CD8-positive, alpha-beta memory T cell (primary cell): ENCODE data around the gene ENOX1. TPM values are rescaled to one million over a fixed set of nuclear protein-coding genes. Genes with fewer than 3 reads are reported as not detected.

Experiments used
- CTCF ChIA-PET: fragments of 350-600 bp; sonication (Branson Sonifier 250); formaldehyde crosslinking; loops from one replicate; lab custom pipeline; 2021; ENCODE audit warnings: antibody characterized with exemption; lab: Charles Lee
- POLR2A ChIA-PET: fragments of 350-600 bp; sonication (Branson Sonifier 250); formaldehyde crosslinking; loops from one replicate; lab custom pipeline; 2021; ENCODE audit warnings: antibody characterized with exemption; lab: Charles Lee
- DNase-seq, 5 donors: peaks; one replicate each; pipeline versions ENCODE4 v3.0.0 to v3.0.0-alpha.2; 2020 to 2022; ENCODE audit warnings: mixed read lengths in 1 of 5
- H3K27ac ChIP-seq: one replicate; pipeline ENCODE4 v1.7.0; 2013; ENCODE audit warnings: low read depth, mild to moderate bottlenecking, low read length, moderate library complexity
- H3K27me3 ChIP-seq: 2 replicates; pipeline ENCODE4 v1.7.0; 2013; ENCODE audit warnings: low read length, mild to moderate bottlenecking; ENCODE audit not compliant: insufficient read depth, poor library complexity, severe bottlenecking
- H3K36me3 ChIP-seq: 2 replicates; pipeline ENCODE4 v1.7.0; 2013; ENCODE audit warnings: mild to moderate bottlenecking, low read length, moderate library complexity; ENCODE audit not compliant: insufficient read depth
- H3K4me1 ChIP-seq: 2 replicates; pipeline ENCODE4 v1.7.0; 2013; ENCODE audit warnings: mild to moderate bottlenecking, low read length, moderate library complexity; ENCODE audit not compliant: insufficient read depth
- H3K4me3 ChIP-seq: 2 replicates; pipeline ENCODE4 v1.7.0; 2013; ENCODE audit warnings: mild to moderate bottlenecking, low read length
- H3K9me3 ChIP-seq: 2 replicates; pipeline ENCODE4 v1.7.0; 2013; ENCODE audit warnings: mild to moderate bottlenecking, low read length
- H3K27ac Mint-ChIP-seq, 8 donors: one replicate each; pipeline ENCODE4 v1.8.0; 2020 to 2021; ENCODE audit warnings: mixed read lengths in 8 of 8, mild to moderate bottlenecking in 6 of 8, inconsistent platforms in 3 of 8, moderate library complexity in 3 of 8
- H3K27me3 Mint-ChIP-seq, 2 donors: one replicate each; pipeline ENCODE4 v1.8.0; 2020 to 2021; ENCODE audit warnings: mixed read lengths in 2 of 2, mild to moderate bottlenecking in 1 of 2, moderate library complexity in 1 of 2
- H3K36me3 Mint-ChIP-seq, 3 donors: one replicate each; pipeline ENCODE4 v1.8.0; 2020 to 2021; ENCODE audit warnings: mixed read lengths in 3 of 3, inconsistent platforms in 1 of 3, mild to moderate bottlenecking in 1 of 3
- H3K4me1 Mint-ChIP-seq, 3 donors: one replicate each; pipeline ENCODE4 v1.8.0; 2020 to 2021; ENCODE audit warnings: mixed read lengths in 3 of 3, inconsistent platforms in 1 of 3, mild to moderate bottlenecking in 1 of 3
- H3K4me3 Mint-ChIP-seq, 7 donors: one replicate each; pipeline ENCODE4 v1.8.0; 2020 to 2021; ENCODE audit warnings: mixed read lengths in 7 of 7, mild to moderate bottlenecking in 6 of 7, moderate library complexity in 4 of 7, inconsistent platforms in 2 of 7
- H3K9me3 Mint-ChIP-seq, 5 donors: one replicate each; pipeline ENCODE4 v1.8.0; 2020 to 2022; ENCODE audit warnings: mixed read lengths in 5 of 5, mild to moderate bottlenecking in 3 of 5, moderate library complexity in 2 of 5, inconsistent platforms in 1 of 5
- polyA plus RNA-seq: library from polyadenylated mRNA; unstranded; fragments of 300-500 nt; fragmentation: Illumina TruSeq; gene quantifications from one replicate; pipeline ENCODE4 v1.2.3, GENCODE V29; 2021
- total RNA-seq, 2 experiments: library from RNA; stranded (reverse); gene quantifications; one replicate each; pipeline ENCODE4 v1.2.3, GENCODE V29; 2021

Gene ENOX1
- total and polyA plus RNA-seq, 3 experiments from 2014 or later = 0.18 to 0.29 TPM; not detected in 1

GRCh38 chr13:43293008-43293407 lies 493.8 kb downstream of the ENOX1 start:
- CTCF ChIA-PET = no interaction called here

GRCh38 chr13:43291287-43292060 lies 495.3 kb downstream of the ENOX1 start:
- Mint-ChIP-seq H3K4me1 (no peaks in the 10 kb centered on the region), H3K27me3 (peaks cover 0 to 16% of the 10 kb centered on the region in 2 donors), H3K9me3 (no peaks in the 10 kb centered on the region), H3K4me3 (no peak overlapping the region), H3K27ac (no peak overlapping the region), H3K36me3 (no peaks in the 10 kb centered on the region)
- H3K9me3 ChIP-seq = no peaks in the 10 kb centered on the region
- H3K4me1 ChIP-seq = no peaks in the 10 kb centered on the region
- CTCF ChIA-PET = no interaction called here
- H3K27ac ChIP-seq = no peak overlapping the region
- no peaks in the 10 kb centered on the region for H3K36me3 ChIP-seq
- H3K27me3 ChIP-seq = no peaks in the 10 kb centered on the region
- H3K4me3 ChIP-seq = no peak overlapping the region
- DNase-seq = no peak
- POLR2A ChIA-PET = no interaction called here

More at GRCh38 chr13:43293008-43293407, 493.8 kb downstream of the ENOX1 start:
- Histone ChIP-seq H3K4me1 (no peaks in the 10 kb centered on the region), H3K36me3 (no peaks in the 10 kb centered on the region), H3K9me3 (no peaks in the 10 kb centered on the region), H3K4me3 (no peak overlapping the region), H3K27ac (no peak overlapping the region), H3K27me3 (no peaks in the 10 kb centered on the region)
- Mint-ChIP-seq H3K9me3 (no peaks in the 10 kb centered on the region), H3K4me3 (no peak overlapping the region), H3K36me3 (no peaks in the 10 kb centered on the region), H3K27me3 (peaks cover 0 to 16% of the 10 kb centered on the region in 2 donors), H3K4me1 (no peaks in the 10 kb centered on the region), H3K27ac (no peak overlapping the region)
- no peak for DNase-seq
- POLR2A ChIA-PET = no interaction called here

- Histone ChIP-seq H3K4me3 (no peak overlapping the region), H3K9me3 (no peaks in the 10 kb centered on the region), H3K36me3 (no peaks in the 10 kb centered on the region), H3K27ac (no peak overlapping the region), H3K4me1 (no peaks in the 10 kb centered on the region), H3K27me3 (no peaks in the 10 kb centered on the region)
- no peak overlapping the region for H3K4me3 Mint-ChIP-seq
- H3K9me3 Mint-ChIP-seq = no peaks in the 10 kb centered on the region
- H3K27ac Mint-ChIP-seq = no peak overlapping the region
- H3K4me1 Mint-ChIP-seq = no peaks in the 10 kb centered on the region
- peaks cover 0 to 19% of the 10 kb centered on the region in 2 donors for H3K27me3 Mint-ChIP-seq
- H3K36me3 Mint-ChIP-seq = no peaks in the 10 kb centered on the region
- CTCF ChIA-PET = no interaction called here
- POLR2A ChIA-PET = no interaction called here
- no peak for DNase-seq
Observed at GRCh38 chr13:43289470-43290255, 497.1 kb downstream of the ENOX1 start.

- ChIA-PET CTCF (no interaction called here), POLR2A (no interaction called here)
- Histone ChIP-seq H3K4me3 (no peak overlapping the region), H3K9me3 (no peaks in the 10 kb centered on the region), H3K36me3 (no peaks in the 10 kb centered on the region), H3K4me1 (no peaks in the 10 kb centered on the region), H3K27ac (no peak overlapping the region), H3K27me3 (no peaks in the 10 kb centered on the region)
- Mint-ChIP-seq H3K36me3 (no peaks in the 10 kb centered on the region), H3K27me3 (peaks cover 2 to 20% of the 10 kb centered on the region in 2 donors), H3K4me1 (no peaks in the 10 kb centered on the region), H3K9me3 (peaks cover 0 to 1% (median 0%) of the 10 kb centered on the region in 5 donors), H3K4me3 (no peak overlapping the region), H3K27ac (no peak overlapping the region)
- DNase-seq = no peak
Observed at GRCh38 chr13:43286751-43287150, 500.0 kb downstream of the ENOX1 start.

- Mint-ChIP-seq H3K27me3 (peaks cover 2 to 20% of the 10 kb centered on the region in 2 donors), H3K4me3 (no peak overlapping the region), H3K27ac (no peak overlapping the region), H3K4me1 (no peaks in the 10 kb centered on the region), H3K9me3 (peaks cover 0 to 1% (median 0%) of the 10 kb centered on the region in 5 donors), H3K36me3 (no peaks in the 10 kb centered on the region)
- DNase-seq = no peak
- ChIA-PET POLR2A (no interaction called here), CTCF (no interaction called here)
- Histone ChIP-seq H3K36me3 (no peaks in the 10 kb centered on the region), H3K27me3 (no peaks in the 10 kb centered on the region), H3K9me3 (no peaks in the 10 kb centered on the region), H3K4me3 (no peak overlapping the region), H3K27ac (no peak overlapping the region), H3K4me1 (no peaks in the 10 kb centered on the region)
Observed at GRCh38 chr13:43285933-43286597, 500.7 kb downstream of the ENOX1 start.

GRCh38 chr13:43284162-43284561 lies 502.6 kb downstream of the ENOX1 start:
- no peaks in the 10 kb centered on the region for H3K27me3 ChIP-seq
- H3K9me3 ChIP-seq = no peaks in the 10 kb centered on the region
- H3K4me3 ChIP-seq = no peak overlapping the region
- peaks cover 0 to 1% (median 0%) of the 10 kb centered on the region in 5 donors for H3K9me3 Mint-ChIP-seq
- ChIA-PET CTCF (no interaction called here), POLR2A (no interaction called here)
- H3K36me3 Mint-ChIP-seq = no peaks in the 10 kb centered on the region
- peaks cover 2 to 11% of the 10 kb centered on the region in 2 donors for H3K27me3 Mint-ChIP-seq
- H3K27ac Mint-ChIP-seq = no peak overlapping the region
- no peak overlapping the region for H3K4me3 Mint-ChIP-seq
- H3K4me1 ChIP-seq = no peaks in the 10 kb centered on the region
- H3K36me3 ChIP-seq = no peaks in the 10 kb centered on the region
- no peaks in the 10 kb centered on the region for H3K4me1 Mint-ChIP-seq
- DNase-seq = no peak
- H3K27ac ChIP-seq = no peak overlapping the region

GRCh38 chr13:43279696-43280095 lies 507.1 kb downstream of the ENOX1 start:
- Histone ChIP-seq H3K4me3 (no peak overlapping the region), H3K9me3 (no peaks in the 10 kb centered on the region), H3K27ac (no peak overlapping the region), H3K4me1 (no peaks in the 10 kb centered on the region), H3K27me3 (no peaks in the 10 kb centered on the region), H3K36me3 (no peaks in the 10 kb centered on the region)
- no peaks in the 10 kb centered on the region for H3K4me1 Mint-ChIP-seq
- no peak overlapping the region for H3K4me3 Mint-ChIP-seq
- POLR2A ChIA-PET = interaction anchor here (0.6 kb wide), 1 partner anchor 22 kb away, joined by 4 read pairs; no protein-coding TSS in a partner anchor
- CTCF ChIA-PET = no interaction called here
- no peak overlapping the region for H3K27ac Mint-ChIP-seq
- H3K9me3 Mint-ChIP-seq = peaks cover 0 to 1% (median 0%) of the 10 kb centered on the region in 5 donors
- peaks cover 5 to 9% of the 10 kb centered on the region in 2 donors for H3K27me3 Mint-ChIP-seq
- DNase-seq = no peak
- H3K36me3 Mint-ChIP-seq = no peaks in the 10 kb centered on the region

GRCh38 chr13:43278127-43278526 lies 508.6 kb downstream of the ENOX1 start:
- Mint-ChIP-seq H3K9me3 (no peaks in the 10 kb centered on the region), H3K4me3 (no peak overlapping the region), H3K27ac (no peak overlapping the region), H3K36me3 (no peaks in the 10 kb centered on the region), H3K27me3 (peaks cover 8 to 11% of the 10 kb centered on the region in 2 donors), H3K4me1 (no peaks in the 10 kb centered on the region)
- H3K36me3 ChIP-seq = no peaks in the 10 kb centered on the region
- CTCF ChIA-PET = no interaction called here
- no peak for DNase-seq
- POLR2A ChIA-PET = no interaction called here
- no peak overlapping the region for H3K4me3 ChIP-seq
- H3K4me1 ChIP-seq = no peaks in the 10 kb centered on the region
- no peaks in the 10 kb centered on the region for H3K9me3 ChIP-seq
- no peak overlapping the region for H3K27ac ChIP-seq
- no peaks in the 10 kb centered on the region for H3K27me3 ChIP-seq
